NT2/D1 (cell line): Measurements from ENCODE around the gene TPD52L3.

Experiments
- SUZ12 ChIP-seq: IDR thresholded peaks from 2 replicates; pipeline ENCODE4 v1.6.1; 2011; ENCODE audit not compliant: insufficient read length, insufficient read depth; ENCODE audit errors: extremely low read depth
- YY1 ChIP-seq: IDR thresholded peaks from 2 replicates; pipeline ENCODE4 v1.6.1; 2011; ENCODE audit not compliant: insufficient read length, insufficient read depth
- ZNF274 ChIP-seq: IDR thresholded peaks from 2 replicates; pipeline ENCODE4 v1.6.1; 2011; ENCODE audit warnings: mild to moderate bottlenecking, low read depth, low read length

DNA sequence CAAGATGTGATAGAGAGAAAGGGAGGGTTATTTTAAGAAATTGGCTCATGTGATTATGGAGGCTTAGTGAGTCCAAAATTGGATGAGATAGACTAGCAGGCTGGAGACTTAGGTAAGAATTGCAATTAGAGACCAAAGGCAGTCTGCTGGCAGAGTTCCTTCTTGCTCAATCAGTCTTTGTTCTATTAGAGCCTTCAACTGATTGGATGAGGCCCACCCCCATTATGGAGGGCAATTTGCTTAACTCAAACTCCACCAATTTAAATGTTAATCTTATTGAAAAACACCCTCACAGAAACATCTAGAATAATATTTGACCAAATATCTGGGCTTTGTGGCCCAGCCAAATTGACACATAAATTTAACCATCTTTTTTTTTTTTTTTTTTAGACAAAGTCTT, 23.9 kb upstream of the TPD52L3 start:
- no peak for TF ChIP-seq ZNF274
- TF ChIP-seq YY1: no peak
- no peak for TF ChIP-seq SUZ12
